NCI-H345 (cell line): ENCODE measurements around the gene AMFR.
"Not testable (repeated sequence)": the region's sequence is repeated elsewhere in the genome, so short reads cannot be mapped to it uniquely, and the experiment has no call there.

Experiments used
- DNase-seq: peaks from one replicate; lab custom pipeline; 2025; lab: John Stamatoyannopoulos, UW

The AMFR gene

DNA sequence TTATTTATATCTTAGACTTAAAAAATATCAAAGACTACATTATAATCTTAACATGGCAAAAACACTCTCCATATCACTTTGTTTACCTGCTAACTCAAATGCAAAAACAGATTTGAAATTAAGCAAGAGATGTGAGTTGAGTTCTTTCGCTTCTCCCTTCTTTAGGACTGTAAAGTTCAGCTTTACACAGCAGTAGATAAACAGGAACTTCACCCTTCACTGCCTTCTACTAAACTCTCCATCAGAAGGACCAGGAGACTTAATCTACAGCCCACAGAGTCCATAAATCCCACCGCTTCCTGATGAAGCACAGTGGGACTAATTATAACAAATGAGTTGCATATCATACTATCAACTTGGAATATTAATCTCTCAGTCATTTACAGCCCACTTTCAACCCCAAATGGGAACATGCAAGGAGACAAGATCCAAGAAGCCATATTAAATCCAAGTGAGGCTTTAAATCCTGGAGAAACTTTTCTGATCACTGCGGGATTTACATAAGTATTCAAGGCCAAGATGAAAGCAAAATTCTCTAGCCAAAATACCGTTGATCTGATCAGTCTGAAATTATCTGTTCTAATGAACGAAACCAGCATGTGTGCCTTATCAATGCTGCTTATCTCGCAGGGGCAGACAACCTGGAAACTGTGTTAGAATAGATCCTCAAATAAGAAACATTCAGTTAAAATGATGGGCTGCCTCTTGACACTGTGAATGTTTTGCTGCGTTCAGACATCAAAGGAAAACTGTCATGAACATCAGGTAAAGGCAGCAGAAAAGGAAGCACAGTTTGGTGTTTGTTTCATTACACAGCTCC, 1.6 kb downstream of the AMFR start:
- DNase-seq, result no peak

DNA sequence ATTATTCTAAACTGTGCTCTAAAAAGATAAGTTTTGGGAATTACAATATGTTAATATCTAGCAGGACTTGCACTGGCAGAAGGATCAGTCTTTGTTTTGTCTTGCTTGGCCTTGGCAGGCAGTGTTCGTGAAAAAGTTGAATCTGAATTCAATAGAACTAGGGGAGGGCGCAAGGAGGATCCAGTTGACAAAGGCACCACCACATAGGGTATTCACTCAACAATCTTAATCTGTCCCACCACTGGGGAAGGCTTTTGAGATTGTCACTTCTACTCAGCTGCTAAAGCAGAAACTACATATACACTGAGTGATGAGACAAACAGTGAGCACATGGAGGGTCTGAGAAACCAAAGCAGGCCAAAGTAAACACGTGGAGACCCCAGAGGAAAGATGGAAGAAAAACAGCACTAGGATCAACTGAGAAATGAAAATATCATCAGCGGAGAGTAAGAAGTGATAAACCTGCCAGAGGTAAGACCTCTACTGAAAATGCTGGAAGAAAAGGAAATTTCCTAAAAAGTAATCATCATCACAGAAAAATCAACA, 2.4 kb downstream of the AMFR start:
- DNase-seq, result no peak

DNA sequence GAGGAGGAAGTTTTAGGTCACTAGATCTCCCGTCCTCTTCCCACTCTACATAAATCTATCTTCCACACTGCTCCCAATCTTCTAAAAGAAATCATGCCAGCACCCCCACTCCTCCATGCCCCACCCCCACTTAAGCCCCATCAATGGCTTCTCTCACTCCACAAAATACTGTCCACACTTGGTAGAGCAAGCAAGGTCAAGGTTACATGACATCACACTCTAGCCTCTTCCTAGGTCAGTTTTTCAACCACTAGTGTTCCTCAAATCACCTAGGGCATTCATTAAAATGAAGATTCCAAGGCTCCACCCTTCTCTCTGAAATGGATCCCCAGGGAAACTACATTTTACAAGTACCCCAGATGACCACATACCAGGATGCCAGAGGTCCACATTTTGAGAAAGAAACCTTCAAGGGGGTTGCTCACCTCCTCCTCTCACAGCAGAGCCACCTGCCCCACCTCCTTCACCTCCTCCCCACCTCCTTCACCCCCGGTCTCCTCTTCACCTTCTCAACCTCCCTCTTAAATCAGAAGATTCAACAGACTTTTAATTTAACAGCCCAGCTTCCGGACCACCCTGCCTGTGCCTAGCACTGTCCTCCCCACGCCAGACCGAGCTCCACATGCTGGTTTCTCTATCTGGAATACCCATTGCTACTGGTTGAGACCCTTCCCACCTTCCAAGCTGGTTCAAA, 3.2 kb downstream of the AMFR start:
- DNase-seq, result no peak

DNA sequence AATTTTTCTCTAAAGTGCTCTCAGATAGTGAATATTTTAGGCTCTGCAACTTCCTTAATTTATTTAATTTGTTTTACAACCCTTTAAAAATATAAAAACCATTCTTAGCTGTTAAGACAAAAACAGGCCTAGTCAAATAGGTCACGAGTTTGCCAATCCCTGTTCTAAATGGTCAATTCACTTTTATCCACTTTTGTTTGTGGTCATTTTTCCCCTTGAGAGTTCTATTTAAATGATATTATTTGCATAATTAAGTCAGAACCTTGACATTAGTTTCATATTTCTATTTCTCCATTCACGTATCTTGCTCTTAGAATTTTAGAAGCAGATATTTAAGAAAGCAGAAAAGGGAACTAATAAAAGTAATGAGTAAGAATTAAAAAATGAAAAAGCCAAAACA, 4.0 kb downstream of the AMFR start:
- DNase-seq, result no peak

DNA sequence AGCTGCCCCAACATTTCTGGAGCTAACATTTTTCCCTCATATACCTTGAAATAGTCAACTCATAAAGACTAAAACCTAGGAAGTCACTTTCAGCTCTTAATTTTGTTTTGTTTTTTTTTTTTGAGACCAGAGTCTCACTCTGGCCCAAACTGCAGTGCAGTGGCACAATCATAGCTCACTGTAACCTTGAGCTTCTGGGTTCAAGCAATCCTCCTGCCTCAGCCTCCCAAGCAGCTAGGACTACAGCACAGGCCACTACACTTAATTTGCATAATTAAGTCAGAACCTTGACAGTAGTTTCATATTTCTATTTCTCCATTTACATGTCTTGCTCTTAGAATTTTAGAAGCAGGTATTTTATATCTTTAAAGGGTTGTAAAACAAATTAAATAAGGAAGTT, 4.7 kb downstream of the AMFR start:
- no peak for DNase-seq

DNA sequence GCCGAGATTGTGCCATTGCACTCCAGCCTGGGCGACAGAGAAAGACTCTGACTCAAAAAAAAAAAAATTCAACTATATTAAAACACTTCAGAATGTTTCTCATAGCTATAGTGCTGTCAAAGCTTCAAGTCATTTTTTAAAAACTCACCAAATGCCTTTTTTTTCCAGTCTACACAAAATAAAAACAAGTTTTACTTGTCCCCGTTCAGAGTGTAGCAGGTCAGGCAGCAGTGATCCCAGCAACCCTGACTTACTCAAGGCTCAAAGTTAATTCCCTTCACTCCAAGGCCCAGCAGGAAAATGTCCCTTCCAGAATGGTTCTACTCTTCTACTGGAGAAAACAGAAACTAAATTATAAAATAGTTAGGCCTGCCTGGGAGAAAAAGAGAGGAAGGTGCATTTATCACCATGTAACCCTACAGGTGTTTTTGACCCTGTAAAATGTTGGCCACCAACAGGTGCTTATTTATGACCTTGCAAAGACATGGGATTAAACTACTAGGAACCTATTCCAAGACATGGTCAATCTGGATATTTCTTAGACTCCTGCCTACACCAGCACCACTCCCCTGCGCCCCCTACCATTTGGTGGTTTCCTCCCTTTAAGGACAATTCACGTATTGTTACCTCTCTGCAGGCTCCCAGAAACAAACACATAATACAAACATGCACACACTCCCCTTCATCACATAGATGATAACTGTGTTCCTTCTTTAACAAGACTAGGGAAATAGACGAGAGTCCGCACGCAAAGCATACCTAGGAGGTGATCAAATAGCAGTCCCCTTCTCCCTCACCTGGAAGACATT, 5.4 kb downstream of the AMFR start:
- no peak for DNase-seq

DNA sequence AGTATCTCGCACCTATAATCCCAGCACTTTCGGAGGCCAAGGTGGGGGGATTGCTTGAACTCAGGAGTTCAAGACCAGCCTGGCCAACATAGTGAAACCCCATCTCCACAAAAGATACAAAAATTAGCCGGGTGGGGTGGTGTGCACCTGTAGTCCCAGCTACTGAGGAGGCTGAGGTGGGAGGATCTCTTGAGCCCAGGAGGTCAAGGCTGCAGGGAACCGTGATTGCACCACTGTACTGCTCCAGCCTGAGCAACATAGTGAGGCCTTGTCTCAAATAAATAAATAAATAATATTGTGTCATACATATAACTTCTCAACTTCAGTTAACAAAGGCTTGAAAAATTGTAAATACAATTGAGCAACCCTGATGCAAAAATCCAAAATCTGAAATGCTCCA, 8.2 kb downstream of the AMFR start:
- no peak for DNase-seq

DNA sequence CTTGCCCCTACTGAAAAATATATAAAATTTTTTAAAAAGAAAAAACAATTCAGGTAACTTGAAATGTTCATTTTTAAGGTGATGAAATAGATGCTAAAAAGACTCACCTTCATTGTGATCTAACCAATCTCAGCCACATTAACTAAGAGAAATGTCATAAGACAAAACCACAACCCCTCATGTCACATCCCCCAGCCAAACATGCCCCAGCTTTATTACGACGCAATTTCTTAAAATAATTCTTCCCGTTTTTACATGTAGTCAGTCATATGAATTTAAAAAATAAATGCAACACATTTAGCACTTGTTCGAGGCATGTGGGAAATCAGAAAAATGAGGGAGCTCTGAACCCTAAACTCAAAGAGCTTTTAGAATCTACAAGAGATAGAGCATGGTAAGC, 9.5 kb downstream of the AMFR start:
- no peak for DNase-seq

DNA sequence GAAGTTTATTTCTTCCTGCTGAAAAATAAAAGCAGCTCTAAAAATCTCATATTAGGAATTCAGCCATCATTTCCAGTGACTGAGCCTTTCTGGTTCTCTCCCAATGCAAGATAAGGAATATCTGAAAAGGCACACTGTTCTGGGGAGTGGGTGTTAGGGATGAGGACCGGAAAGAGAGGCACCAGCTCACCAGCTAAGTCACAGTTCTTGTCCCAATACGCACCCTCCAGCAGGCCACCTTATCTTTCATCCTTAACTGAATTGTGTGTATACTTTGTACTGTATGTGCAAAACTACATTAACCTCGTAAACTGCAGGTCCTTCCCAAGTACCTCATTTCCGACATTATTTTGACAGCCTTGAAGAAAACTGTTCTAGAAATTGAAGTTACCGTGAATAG, 11.0 kb downstream of the AMFR start:
- no peak for DNase-seq

DNA sequence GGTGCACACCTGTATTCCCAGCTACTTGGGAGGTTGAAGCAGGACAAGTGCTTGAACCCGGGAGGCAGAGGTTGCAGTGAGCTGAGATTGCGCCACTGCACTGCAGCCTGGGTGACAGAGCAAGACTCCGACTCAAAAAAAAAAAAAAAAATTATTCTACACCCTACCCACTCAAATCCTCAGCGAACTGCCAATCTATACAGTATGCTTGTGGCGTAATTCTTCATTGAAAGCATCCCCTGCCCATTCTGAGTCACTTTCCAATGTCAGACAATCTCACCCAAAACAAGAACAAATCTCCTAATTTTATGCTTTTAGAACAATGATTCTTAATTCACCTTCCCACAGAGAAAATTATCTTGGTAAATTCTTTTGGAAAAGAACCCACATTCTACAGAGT, 12.0 kb downstream of the AMFR start:
- DNase-seq, result no peak

DNA sequence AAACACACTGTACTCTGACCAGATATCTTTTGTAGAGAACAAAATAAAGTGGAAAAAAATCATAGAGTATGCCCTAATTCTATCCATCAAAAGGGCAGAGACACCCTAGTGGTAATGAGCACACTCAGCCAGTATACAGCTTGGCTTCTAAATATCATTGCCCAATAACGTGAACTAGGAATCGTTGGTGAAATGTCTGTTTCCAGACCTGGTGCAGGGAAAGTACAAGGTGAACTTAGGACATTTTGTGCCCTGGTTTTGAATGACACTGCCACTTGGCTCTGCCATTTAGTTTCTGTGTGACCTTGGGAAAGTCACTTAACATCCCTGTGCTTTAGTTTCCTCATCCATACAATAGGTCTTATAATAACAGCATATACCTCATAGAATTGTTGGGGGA, 13.7 kb downstream of the AMFR start:
- DNase-seq, result no peak

DNA sequence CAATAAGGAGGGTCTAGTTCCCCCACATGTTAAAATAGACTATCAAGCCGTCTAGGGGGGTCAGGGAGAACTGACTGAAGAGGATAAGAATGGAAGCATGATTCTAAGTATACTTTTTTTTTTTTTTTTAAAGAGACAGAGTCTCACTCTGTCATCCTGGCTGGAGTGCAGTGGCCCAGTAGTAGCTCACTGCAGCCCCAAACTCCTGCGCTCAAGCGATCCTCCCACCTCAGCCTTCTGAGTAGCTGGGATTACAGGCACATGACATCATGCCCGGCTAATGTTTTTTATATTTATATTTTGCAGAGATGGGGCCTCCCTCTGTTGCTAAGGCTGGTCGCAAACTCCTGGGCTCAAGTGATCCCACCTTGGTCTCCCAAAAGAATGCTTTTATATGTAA, 14.2 kb downstream of the AMFR start:
- no peak for DNase-seq

DNA sequence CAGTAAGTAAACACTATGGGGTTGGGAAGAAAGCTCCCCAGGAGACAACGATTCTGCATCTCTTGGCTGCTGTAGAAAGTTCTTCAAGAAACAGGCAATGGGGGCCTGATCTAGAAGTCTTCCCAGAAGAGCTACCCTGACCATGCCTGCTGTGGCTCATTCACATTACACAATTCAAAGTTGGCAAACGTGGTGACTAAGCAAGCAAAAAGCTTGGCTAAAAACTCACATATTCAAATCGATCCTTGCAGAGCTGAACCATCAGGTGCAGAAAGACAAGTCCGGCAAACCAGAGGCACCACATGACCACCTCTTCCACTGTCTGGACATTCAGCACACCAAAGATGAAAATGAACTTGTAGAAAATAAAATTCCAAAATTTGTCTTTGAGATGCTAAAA, 16.1 kb downstream of the AMFR start:
- DNase-seq, result no peak

DNA sequence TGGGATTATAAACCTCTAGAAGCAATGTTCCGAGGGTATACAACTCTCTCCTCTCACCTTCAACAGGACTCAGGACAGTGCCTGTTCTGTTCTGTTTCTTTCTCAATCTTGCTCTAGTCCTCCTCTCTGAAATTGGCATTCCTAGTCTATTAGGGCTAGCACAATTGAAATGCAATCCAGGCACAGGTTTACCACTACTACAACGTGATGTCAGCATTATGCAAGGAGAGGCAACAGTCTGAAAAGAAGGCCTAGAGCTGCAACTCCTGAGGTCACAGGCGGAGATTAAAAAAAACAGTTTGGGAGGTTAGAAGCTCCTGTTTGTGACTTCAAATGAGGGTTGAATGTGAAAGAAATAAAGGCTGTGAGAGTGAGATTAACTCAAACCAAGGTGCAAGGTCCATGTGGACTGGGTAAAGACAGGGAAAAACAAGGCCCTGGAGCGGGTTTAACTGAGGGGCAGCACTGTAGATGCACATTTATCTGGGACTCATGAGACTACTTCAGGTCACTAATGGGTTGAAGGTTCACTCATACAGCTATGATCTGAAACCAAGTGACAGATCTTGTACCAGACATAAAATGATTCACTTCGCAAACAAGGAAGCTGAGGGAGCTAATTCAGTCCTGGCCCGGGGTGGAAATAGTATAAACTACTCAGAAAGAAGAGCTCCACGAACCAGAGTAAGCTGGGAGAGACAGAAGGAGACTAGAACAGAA, 16.8 kb downstream of the AMFR start:
- DNase-seq, result no peak

DNA sequence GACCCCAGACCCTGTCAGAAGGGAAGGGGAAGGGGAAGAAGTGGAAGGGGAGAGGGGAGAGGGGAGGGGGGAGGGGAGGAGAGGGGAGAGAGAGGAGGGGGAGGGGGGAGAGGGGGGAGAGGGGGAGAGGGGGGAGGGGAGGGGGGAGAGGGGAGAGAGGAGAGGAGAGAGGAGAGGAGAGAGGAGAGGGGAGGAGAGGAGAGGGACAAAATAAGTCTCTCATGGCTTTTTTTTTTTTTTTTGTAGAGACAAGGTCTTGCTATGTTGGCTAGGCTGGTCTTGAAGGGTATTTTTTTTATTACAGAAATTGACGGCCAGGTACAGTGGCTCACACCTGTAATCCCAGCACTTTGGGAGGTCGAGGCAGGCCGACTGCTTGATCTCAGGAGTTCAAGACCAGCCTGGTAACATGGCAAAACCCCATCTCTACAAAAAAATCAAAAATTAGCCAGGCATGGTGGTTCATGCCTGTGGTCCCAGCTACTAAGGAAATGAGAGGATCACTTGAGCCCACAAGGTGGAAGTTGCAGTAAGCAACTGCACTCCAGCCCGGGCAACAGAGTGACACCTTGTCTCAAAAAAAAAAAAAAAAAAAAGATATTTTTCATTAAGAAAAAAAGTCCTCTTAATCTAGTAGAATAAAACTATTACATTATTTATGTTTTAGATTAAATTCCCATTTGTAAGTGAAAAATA, 19.2 kb downstream of the AMFR start:
- DNase-seq, result no peak

DNA sequence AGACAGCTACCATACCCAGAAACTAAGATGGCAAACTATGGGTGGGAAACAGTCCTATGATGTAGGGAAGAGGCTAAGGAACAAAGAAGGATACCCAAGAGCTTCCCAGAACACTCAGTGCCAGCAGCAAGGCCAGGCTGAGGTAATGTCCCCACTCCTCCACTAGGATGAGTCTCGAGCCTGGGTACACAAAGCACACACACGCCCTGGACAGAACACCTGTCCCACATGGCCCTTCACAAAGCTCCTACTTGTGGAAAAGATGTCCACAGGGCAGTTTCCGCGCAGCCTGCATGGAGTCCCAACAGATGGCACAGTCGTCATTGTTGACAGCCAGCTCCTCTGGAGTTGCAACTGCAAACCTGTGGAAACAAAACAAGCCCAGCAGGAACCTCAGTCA, 23.9 kb downstream of the AMFR start:
- DNase-seq, result peak; percentile 81

DNA sequence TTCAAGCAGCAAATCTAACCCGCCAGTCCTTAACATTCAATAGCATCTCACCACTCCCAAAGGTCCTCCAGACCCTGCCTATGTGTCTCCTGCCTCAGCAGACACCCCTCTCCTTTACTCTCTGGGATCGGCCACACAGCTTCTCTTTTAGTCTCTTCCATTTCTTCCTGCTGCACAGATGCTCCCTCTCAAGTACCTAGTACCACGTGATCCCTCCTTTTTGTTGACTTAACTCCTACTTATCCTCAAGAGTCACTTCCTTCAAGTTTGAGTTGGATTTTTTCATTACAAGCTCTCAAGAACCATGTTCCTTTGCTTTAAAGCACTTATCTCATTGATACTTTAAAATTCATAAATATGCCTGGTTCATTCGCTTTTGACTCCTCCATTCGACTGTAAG, 24.9 kb downstream of the AMFR start:
- DNase-seq, result no peak

DNA sequence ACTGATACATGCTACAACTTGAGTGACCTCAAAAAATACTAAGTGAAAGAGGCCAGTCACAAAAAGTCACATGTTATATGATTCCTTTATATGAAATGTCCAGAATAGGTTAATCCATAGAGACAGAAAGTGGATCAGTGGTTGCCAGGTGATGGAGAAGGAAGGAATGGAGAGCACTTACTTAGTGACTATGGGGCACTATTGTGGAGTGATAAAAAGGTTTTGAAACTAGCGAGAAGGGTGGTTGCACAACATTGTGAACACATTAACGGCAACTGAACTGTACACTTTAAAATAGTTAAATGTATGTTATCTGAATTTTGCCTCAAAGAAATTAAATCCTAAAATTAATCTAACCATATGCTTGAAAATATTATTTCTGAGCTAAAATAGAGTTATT, 25.9 kb downstream of the AMFR start:
- DNase-seq, result no peak

DNA sequence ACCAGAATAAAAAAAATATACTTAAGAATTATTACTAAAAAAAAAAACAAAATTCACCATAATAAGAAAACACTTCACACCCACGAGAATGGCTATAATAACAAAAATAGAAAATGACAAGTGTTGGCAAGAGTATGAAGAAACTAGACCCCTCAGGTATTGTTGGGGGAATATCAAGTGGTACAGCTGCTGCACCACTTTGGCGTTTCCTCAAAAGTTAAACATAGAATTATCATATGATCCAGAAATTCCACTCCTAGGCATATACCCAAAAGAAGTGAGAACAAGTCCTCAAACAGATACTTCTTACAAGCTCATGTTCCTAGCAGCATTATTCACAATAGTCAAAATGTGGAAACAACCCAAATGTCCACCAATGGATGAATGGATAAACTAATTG, 26.3 kb downstream of the AMFR start:
- no peak for DNase-seq

DNA sequence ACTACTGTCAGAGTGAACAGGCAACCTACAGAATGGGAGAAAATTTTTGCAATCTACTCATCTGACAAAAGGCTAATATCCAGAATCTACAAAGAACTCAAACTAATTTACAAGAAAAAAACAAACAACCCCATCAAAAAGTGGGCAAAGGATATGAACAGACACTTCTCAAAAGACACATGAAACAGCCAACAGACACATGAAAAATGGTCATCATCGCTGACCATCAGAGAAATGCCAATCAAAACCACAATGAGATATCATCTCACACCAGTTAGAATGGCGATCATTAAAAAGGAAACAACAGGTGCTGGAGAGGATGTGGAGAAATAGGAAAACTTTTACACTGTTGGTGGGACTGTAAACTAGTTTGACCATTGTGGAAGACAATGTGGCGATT, 28.6 kb downstream of the AMFR start:
- not testable (repeated sequence) for DNase-seq

DNA sequence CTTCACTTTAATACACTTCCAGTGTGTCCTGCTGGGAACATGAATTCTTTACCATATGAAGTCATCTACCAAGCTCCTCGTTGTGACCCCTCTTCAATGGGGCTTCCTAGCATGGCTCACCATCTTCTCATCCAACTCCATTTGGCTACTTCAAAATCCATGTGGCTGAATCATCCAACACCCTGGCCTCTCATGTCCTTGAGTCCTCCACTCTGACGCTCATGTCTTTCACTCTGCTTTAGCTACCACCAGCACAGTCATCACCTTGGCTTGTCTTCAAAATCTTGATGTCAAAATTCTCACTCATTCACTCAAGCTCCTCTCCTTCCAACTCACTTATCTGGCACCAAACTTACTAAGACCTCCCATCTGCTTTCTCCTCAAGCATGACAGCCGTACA, 35.8 kb downstream of the AMFR start:
- DNase-seq, result no peak
